ENCODE results near the gene SYT17.

Gene SYT17

DNA sequence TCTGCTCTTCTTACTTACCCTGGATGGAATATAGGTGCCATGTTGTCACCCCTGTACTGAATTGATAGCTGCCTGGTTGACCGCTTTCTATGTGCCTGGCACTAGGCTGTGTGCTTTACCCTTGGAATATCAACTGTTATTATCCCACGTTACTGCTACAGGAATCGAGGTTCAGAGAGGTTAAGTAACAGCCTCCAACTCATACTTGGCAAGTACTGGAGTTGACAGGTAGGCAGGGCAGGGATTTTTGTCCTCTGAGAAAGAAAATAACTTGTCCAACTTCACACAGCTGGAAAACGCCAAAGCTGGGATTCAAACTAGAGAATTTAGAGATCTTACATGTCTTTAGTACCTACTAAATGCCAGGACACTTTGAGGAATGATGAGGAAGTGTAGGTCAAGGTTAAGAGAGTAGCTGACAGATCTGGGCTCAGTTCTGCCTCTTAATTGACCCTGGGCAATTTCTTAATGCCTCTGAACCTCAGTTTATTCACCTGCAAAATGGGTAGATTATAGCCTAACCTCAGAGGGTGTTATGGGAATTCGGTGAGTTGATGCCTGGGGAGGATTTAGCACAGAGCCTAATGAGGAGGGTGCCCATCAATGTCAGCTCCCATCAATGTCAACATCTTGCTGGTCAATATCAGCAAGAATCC lies 28.5 kb upstream of the SYT17 start:
- DNase-seq: no peak

DNA sequence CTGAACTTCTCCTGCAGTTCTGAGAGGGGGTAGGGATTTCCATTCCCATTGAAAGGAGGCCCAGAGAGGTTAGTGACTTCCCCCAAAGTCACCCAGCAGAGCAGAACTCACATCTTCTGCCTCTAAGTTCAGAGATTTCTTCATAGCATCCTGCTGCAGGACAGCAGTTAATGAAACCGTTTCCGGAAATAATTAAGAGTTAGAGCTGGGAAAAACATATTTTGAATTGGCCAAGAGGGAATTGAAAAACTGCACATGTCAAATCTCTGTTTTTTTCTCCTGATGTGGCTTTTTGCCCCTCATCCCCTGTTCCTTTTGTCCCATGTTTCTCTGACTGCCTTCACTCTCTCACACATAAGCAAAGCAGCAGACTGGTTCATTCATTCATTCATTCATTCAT lies 27.6 kb upstream of the SYT17 start:
- no peak for DNase-seq

DNA sequence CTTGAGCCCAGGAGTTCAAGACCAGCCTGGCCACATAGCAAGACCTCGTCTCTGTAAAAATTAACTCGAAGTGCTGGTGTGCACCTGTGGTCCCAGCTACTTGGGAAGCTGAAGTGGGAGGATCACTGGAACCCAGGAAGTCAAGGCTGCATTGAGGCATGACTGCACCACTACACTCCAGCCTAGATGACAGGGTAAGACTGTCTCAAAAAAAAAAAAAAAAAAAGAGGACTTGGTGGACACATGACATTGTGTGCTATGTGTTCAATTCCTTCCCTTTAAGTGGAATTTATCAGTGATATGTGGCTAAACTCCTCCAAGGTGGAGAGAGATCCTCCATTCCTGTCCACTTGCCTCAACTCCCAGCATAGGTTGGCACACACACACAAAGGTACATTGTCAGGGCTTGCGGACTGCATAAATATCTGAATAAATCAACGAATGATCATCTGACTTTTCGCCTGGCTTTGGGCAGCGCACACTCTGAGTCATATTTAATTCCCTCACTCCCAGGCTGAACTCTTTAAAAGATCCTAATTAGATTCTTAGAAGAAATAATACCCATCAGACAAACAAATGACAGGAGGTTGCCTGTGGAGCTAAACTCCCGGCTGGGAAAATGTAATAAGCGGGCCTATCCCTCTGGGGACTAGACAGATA lies 25.0 kb upstream of the SYT17 start:
- no peak for DNase-seq

DNA sequence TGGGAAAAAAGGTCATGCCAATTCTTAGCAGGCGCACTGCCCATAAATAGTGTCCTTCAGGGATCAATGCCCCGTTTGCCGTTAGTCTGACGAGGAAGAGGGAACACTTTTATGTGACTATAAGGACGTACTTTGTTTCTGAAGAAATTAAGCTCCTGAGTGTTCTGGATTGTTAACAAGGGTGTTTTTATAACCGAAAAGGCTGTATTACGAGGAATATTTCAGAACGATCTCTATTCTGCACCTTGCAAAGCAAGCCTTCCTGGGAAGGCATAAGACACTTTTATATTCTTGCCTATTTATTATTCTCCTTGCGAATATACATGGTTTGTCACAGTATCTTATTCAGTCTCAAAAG lies 24.5 kb upstream of the SYT17 start:
- no peak for DNase-seq

DNA sequence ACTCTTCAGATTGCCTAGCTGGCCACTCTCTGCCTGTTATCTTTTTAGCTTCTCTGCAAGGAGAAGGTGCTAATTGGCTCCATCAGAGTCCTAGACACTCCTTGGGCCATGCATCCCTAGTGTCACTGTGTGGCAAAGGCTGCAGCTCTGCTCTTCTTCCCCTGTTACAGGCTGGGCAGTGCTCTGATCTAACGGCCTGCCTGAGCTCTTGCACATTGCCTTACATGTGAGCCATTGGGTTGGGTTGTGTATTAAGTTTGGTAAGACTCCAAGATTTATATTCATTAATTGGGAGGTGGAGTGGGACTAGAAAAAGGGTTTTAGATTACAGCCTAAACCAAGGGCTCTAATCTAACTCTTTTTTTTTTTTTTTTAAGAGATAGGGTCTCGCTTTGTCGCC lies 23.0 kb upstream of the SYT17 start:
- DNase-seq: no peak

DNA sequence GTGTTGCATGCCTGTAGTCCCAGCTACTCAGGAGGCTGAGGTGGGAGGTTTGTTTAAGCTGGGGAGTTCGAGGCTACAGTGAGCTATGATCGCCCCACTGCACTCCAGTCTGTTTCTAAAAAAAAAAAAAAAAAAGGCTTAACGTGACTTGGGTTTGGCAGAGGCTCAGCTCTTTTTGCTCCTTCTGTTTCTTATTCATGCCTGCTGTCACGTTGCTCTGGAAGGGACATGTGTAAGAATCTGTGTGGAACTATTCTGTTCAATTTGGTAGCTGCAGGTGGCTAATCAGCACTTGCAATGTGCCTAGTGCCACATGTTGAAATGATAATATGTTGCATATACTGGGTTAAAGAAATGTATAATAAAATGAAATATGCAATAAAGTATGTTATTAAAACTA lies 20.9 kb upstream of the SYT17 start:
- DNase-seq: no peak

DNA sequence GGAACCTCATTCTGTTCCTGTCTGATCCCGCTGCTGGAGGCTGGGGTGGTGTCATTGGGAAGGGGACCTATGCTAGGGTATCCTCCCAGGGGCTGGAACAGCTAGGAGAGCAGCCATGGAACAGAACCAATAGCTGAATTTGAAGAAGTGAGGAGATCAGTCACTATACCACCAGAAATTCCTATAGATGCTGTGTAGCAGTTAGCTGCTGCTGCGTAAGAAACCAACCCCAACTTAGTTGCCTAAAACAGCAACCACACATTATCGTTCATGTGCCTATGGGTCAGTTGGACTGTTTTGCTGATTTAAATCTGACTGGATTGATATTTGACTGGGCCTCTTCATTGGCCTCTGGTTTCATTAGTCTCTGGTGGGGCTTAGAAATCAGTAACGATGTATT lies 20.4 kb upstream of the SYT17 start:
- DNase-seq: no peak

DNA sequence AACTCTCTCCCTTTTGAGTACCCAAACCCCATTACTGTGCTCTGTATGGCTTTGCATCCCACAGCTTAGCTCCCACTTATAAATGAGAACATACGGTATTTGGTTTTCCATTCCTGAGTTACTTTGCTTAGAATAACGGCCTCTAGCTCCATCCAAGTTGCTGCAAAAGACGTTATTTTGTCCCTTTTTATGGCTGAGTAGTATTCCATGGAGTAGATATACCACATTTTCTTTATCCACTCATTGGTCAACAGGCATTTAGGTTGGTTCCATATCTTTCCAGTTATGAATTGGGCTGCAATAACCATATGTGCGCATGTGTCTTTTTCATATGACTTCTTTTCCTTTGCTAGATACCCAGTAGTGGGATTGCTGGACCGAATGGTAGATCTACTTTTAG lies 19.9 kb upstream of the SYT17 start:
- DNase-seq: no peak

DNA sequence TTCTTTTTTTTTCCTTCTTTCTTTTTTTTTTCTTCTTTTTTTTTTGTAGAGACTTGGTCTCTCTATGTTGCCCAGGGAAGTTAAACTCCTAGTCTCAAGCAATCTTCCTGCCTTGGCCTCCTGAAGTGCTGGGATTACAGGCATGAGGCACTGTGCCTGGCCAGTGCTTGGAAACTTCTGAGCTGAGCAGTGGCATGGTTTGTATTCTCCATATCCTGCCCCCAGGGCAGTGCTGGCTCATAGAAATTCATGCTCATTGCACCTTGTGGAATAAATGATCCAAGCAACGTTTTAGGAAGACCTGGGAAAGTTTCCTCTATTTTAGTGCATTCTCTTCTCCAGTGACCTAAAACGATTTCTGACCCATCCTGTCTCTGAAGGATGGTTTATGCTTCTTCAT lies 16.7 kb upstream of the SYT17 start:
- no peak for DNase-seq

DNA sequence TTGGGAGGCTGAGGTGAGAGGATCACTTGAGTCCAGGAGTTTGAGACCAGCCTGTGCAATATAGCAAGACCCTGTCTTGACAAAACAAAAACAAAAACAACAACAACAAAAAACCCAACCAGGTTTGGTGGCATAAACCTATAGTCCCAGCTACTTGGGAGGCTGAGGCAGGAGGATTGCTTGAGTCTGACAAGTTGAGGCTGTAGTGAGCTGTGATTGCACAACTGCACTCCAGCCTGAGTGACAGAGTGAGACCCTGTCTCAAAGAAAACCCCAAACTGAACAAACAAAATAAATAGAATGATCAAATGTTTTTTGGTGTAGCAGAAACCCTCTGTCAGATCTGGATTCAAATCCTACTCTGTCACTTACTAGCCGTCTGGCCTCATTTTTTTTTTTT lies 16.0 kb upstream of the SYT17 start:
- DNase-seq: no peak

DNA sequence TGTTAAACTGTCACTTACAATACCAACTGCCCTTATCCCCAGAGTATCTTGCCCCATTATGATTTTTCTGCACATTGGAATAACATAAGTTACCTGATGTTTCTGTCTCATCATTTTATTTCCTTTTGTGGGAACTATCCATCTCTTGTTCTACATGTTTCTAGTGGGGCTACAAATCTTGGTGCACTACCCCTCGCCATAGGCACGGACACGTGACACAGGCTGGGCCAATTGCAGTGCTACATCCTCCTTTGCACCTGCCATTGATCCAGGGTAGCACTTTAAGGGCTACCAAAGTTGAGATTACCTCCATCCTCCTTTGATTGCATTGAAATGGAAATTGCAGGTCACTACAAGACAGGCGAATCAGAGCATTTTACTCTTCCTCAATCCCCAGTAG lies 14.2 kb upstream of the SYT17 start:
- DNase-seq: no peak

DNA sequence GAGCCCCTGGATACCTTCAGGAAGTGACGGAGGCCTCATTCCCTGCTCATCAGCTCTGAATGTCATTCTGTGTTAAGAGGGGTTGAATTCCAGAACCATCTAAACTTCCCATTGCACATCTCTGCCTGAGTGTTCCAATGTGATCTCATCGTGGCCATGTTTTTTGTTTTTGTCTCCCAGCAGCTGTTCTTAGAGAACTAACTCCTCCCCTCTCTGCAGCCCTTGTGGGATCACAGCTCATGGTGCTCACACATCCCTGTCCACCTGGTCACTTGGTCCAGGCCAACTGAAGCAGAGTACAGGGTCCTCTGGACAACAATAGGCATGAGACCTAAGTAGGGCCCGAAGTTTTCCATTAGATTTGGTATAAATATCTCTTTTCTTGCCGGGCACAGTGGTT lies 6.0 kb upstream of the SYT17 start:
- DNase-seq: no peak

DNA sequence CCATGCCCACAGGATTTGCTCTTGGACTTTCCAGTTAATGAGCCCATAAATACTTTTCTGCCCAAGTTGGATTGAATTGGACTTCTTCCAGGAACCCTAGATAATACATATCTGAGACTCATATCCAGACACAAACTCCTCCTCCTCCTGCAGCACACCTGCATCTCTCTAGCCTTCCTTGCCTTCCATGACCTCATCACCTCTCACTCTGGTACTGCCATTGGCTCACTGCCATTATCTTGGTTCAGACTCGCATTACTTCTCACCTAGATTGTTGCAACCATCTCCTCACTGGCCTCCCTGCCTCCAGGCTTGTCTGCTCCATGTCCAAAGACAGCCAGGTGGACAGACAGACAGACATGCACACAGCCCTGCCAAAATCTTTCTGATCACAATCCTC lies 4.8 kb upstream of the SYT17 start:
- no peak for DNase-seq

DNA sequence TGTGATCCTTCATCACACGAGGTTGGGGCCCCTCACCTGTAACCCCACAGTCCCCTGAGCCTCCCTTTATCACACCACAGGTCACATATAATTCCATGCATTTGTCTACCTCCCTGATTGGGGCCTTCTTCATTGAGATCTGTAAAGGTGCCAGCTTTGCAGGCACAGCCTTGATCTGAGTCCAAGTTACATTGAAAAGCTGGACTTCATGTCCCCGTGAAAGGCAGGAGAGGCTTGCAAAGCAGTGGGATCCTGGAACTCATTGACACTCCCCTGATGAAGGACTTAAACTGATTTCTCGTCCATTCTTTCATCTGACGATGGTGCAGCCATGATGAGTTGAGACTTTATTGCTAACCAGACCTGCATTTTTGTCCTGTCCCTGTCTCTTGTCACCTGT lies 3.8 kb upstream of the SYT17 start:
- DNase-seq: no peak

DNA sequence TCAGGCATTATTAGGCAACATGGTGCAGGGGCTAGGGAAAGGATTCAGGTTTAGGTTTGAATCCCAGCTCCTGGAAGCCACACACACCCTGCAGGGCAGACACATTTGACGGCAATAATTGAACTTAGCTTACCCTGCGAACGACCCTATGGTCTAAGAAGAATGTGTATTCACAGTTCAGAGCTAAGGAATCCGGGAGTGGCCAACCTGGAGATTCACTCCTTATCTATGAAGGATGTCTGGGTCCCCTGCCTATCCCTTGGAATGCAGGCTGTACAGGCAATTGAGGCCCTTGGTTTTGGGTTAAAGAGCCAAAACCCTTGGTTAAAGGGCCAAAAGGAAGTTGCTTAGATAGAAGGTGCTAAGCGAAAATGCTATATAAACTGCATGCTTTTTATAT lies 2.9 kb upstream of the SYT17 start:
- no peak for DNase-seq

DNA sequence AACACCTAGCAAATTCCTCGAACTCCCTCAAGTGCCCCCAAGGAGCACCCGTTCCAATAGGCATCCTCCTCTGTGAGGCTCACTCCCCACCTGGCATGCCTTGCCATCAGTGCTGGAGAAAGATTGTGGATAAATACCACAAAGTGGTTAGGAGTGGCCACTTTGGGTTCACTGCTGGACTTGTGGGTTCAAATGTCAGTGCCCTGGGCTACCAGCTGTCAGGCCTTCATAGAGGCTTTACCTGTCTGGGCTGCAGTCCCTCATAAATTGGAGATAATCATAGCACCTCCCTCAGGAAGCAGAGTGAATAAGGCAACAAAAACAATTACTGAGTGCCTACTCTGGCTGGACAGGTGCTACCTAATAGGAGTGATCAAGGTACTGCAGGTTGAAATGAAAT lies 1.5 kb upstream of the SYT17 start:
- no peak for DNase-seq

DNA sequence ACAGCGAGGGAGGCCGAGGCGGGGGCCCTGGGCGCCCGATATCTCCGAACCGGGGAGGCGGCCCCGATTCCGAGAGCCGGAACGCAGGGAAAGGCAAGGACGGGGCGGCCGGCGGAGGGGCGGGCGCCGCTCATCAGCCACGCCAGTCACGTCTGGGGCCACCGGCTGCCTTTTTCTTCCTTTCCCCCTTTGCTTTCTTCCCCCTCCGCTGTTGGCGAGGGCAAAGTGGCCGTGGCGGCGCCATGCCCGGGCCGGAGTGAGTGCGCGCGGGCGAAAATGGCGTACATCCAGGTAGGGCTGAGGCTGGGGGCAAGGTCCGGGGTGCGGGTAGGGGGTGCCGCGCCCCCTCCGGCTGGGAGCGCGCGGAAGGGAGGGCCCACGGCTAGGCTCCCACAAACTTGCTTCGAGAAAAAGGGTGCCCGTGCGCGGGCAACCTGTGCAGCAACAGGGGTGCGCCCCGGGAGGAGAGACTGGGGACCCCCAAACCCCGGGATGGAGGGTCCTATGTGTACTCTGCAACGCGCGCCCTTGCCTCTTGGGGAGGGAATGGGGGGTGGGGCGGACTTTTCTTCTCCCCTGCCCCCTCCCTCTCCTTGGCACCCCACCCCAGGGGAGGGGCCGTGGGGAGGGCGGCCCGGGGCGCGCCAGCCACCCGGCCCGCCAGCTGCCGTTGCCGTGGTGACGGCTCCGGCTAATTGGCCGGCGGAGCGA lies 486 bp downstream of the SYT17 start:
- peak; percentile 87 for DNase-seq

DNA sequence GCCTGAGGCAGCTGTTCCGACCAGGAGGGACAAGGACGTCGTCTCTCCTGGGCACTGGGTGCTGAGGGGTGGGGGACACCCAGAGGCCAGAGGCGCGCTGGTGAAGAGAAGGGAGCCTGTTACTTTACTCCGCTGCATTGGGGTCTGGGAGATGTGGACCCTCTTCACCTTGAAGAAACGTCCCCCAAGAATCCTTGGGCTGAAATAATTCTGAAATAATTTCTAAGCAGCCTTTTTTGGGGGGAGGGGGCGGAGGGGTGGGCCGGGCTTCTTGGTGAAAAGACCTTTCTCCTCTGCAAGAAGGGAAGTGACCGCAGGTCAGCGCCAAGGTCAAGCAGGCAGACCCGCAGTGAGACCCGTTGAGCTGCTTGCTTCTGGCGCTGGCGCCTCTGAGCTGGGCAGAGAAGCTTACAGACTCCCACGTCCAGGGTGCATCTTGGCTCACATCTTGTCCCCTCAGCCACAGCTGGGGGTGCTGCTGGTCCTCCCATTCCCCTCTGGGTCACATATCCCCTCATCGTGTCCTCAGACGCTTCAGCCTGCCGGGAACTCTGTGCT lies 1.1 kb downstream of the SYT17 start:
- DNase-seq: no peak

DNA sequence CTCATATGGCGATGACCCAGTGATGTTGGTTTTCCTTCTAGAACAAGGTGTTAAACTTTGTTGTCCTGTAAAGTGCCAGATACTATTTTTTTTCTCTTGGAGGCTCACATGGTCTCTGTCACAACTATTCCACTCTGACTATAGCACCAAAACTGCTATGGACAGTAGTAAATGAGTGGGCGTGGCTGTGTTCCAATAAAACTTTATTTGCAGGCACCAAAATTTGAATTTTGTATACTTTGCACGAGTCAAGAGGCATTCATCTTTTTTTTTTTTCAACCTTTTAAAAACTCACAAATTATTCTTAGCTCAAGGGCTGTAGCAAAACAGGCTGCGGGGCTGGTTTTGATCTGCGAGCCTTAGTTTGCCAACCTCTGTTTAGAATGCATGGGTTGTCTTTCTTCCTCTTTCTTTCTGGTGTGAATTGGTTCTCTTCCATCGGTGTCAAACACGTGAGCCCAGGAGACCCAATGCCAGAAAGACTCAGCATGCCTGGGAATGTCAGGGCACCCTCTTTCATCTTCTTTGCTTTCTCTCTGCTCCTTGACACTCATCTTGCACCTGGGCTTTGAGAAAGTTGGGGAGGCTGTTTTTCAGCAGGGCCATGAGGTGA lies 2.1 kb downstream of the SYT17 start:
- DNase-seq: no peak

DNA sequence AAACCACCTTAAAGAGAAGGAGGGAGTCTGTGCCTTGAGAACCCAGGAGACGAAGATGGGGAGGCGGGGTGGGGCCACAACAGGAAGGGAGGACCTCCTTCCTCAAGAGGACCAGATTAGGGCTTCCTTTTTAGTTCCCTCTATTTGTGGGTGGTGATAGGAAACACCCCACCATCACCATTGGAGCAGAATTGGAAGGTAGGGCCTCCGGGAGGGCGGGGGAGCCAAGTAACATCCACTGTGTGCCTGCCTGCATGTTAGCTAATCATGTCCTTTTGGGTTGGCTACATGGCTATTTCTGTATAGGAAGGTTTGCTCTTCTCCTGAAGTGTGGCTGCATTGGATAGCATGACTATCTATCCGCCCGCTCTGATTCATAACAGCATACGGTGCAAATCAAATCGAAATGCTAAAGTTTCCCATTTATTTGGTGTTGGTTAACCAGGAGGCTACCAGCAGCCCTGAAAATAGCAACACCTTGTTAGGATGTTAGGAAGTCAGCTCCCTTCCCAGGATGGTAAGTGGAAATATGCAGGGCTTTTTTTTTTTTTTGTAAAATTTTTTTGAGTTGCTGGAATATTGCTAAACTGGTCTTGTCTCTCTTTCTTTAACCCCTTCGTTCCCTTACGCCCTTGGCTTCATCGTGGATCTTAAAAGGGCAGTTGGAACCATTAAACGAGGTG lies 4.2 kb downstream of the SYT17 start:
- no peak for DNase-seq

DNA sequence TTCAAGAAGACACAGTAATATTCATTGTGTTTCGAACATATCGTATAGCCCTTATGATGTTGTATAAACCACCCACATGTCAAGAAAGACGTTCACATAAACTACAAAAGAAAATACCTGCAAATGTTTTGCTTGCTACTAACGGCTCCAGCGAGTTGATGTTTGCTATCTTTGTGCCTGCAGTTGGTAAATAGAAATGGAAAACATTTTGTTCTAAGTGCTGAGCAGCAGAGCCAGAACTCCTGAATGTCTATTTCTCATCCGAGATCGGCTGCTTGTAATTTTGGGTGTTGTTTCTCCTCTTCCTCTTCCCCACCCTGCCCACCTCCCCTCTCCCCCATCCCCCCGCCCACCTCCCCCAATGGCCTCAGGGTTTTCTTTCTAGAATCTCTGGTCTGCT lies 5.0 kb downstream of the SYT17 start:
- DNase-seq: no peak

DNA sequence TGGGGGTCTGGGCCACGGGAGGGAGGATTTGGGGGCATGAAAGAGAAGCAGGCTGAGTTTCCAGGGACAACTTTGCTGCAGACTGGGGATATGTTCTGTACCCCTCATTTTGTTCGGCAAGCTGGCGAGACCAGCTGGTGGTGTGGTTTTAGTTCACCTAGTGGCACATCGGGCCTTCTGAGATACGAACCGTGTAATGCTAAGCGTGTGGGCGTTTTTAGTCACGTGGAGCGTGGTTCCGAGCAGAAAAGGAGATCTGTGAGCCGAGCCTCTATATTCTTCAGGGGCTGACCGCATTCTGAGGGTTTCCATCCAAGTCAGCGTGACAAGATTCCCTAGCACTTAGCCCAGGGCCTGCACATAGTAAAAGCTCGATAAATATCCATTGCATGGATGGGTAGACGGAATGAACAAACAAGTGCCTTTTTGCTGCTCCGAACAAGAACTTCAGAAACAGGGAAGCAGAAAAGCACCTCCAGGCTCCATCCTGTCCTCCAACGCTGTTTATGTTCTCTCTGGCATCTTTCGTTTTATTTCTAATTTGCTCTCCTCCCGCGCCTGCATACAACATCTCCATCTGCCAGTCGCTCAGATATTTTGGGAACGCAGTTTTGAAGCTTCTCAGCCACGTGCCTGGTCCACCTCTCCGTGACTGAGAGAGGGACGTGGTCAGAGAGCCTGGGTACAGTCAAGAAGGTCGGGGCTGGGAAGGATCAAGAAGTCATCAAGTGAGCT lies 5.8 kb downstream of the SYT17 start:
- DNase-seq: no peak

DNA sequence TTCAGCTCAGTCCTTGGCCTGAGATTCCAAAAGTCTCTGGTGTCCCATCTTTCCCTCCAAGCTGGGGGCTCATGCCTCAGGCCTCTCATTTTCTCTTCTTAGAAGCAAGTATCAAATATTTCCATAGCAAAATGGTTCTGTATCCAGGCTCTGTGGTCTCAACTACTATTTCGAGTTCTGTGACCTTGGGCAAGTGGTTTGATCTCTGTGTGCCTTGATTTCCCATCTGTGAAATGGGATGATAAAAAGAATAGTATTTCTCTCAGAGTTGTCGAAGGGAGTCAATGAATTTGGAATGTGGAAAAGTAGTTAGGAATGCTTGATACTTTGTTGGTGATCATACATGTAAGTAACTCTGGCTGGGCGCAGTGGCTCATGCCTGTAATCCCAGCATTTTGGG lies 6.4 kb downstream of the SYT17 start:
- no peak for DNase-seq

Measured in NCI-H1092 (cell line).